Cortex of kidney (tissue), 1 donor: ENCODE measurements around the gene PRDM5.

ENCODE experiments used
- DNase-seq: peaks from one replicate; lab custom pipeline; 2025; lab: John Stamatoyannopoulos, UW

Gene PRDM5

DNA sequence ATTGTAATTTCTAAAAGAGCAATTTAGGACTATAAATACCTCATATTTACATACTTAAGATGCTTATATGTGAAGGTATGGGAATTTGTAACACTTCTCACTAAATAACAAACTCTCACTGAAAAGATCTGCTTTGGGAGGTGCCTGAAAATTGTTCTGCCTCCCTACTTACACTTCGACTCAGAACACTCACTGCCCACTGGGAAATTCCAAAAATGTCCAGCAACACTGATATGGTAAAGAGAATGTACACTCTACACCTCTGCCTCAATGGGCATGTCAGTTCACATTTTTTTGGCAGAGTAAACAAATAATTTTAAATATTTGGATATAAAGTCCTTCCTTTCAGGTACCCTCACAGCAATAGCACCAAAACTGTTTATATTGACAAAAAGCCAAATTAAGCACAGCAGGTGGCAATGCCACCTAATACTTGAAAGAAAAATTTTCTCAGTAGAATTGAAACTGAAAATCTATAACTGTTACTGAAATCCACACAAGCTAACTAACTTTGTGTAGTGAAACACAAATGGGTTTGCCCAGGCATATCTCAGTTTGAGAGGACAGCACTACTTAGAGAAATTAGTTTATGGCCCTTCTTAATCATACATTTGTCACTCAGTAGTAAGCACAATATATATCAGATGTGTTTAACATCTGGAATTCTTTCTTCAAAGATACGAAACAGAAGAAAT, 67.1 kb downstream of the PRDM5 start:
- no peak for DNase-seq

DNA sequence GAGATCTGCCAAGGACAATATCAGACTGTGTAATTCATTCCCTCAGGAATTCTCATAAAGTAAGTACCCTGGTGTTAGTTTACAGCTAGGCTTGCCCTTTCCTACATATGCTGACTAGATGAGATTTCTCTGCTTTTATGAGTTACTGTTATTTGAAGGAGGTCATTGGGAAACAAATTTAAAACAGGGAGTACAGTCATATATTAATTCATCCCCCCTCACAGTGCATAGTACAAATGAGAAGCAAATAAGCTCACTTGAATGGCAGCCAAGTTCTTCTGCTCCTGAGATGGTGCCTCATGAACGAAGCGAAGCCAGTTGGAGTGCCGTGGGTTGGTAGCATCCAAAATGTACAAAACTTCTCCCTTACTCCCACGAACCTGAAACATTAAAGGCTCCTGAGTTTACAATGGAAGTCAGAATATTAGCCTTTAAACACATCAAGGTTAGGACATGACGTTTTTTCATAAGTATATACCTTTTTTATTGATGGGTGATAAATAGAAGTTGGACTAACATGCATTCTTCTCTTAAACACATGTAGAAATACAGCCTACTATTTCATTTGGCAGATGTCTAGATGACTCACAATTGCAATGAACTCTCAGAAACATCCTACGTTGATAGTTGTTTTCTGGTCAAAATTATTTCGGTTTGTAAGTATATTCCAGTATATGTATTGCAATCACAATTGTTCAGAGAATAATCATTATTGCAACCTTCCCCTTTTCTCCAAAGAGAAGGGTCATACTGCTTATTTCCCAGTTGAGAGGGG, 69.2 kb downstream of the PRDM5 start:
- DNase-seq: no peak

DNA sequence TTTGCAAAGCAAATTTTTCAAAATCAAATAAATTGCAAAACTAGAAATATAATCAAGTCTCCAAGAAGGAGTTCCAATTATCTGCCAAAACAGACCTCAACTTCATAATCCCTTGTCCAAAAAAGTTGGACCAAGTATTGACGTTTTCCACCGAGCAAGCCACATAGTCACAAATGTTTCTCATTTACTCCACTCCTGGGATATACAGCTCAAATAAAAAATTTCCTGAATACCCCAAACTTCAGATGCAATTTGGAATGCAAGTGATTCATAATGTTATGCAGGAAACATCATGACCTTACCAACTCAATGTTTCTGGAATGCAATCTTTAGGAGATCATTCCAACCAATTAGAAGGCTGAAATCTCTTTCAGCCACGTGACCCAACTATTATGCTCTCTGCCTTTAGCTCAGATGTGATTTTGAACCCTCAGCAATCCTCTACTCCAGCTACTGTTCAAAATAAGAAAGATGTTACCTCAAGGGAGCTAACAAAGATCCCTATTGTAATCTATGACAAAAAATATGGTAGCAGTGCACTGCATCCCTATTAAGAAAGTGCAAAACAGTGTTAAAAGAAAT, 72.4 kb downstream of the PRDM5 start:
- DNase-seq: no peak

DNA sequence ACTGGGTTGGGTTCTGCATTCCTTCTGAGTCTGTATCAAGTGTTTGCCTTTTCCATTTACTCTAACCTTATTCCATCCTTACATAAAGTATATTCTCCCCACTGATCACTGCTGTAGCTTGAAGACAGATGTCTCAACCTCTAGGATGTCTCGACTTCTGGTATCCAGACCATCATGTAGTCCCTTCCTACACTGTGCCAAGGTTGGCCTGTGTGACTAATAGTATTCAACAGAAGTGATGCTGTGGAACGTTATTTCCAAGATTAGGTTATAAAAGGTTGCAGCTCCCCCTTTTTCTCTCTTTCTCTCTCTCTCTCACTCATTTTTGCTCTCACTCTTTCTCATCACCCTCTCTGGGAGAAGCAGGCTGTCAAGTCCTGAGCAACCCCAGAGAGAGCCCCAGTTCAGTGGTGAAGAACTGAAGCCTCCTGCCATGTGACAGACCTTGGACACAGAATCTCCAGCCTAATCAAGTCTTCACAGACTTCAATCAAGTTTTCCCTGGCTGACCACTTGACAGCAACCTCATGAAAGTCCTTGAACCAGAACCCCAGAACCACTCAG, 75.4 kb downstream of the PRDM5 start:
- no peak for DNase-seq

DNA sequence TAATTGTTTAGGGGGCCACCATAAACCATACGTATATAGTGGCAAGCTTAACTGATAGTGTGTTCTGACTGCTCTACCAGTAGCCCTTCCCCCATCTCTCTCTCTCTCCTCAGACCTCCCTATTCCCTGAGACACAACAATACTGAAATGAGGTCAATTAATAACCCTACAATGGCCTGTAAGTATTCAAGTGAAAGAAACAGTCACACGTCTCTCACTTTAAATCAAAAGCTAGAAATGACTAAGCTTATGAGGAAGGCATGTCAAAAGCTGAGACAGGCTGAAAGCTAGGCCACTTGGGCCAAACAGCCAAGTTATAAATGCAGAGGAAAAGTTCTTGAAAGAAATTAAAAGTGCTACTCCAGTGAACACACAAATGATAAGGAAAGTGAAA, 78.0 kb downstream of the PRDM5 start:
- no peak for DNase-seq

DNA sequence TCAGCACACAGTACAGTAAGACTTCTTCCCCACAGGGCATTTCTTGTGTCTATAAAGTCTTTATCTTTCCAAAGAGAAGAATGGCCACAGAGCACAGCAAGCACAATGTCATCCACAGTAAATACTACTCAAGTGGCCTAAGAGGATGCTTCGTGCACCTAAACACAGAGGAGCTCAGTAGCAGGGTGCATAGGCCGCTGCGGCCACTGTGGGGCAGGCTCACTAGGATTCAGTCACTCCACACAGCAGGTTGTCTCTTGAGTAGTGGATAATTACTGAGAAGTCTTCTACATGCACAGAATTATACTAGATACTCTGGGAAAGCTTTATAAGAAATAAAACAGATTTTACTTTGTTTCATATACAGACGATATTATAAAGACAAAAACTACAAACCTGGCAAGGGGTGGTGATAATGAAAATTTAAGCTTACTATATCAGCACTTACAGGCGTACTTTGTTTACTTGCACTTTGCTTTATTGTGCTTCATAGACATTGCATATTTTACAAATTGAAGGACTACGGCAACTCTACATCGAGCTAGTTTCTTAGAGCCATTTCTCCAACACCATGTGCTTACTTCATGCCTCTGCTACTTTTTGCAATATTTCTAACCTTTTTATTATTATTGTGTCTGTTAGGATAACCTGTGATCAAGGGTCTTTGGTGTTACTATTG, 78.5 kb downstream of the PRDM5 start:
- no peak for DNase-seq

DNA sequence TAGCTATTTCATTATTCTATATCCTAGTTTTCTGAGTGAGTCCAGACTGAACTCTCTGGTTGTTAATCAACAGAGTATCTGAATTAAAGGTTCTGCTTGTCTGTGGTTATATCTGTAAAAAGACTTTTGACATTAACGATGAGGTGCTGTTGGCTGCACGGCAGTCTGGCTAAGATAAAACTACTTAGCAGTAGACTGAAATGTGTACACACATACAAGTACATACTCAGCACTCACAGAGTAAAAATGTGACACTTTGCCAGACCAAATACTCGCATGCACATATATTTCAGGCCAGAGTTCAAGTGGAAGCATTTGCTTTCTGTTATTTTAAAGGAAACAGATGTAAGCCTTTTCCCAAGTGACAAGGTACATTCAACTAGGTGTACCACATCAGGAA, 80.5 kb downstream of the PRDM5 start:
- DNase-seq: no peak

DNA sequence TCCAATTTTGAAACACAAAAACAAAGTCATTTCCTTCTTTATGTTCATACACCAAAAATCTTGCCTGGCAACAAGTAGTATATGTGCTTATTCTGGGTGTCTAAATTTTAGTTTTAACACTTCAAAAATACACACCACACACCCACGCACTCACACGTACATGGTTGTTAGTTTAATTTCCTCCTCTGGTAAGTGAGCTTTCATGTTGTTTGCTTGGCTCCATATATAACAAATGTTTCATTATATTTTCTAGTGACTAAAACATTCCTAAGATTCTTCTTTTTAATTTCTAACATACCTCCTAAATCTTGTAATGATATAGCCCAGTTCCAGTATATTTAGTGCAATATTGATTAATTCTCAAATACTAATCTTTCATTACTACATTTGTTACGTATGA, 80.9 kb downstream of the PRDM5 start:
- DNase-seq: no peak

DNA sequence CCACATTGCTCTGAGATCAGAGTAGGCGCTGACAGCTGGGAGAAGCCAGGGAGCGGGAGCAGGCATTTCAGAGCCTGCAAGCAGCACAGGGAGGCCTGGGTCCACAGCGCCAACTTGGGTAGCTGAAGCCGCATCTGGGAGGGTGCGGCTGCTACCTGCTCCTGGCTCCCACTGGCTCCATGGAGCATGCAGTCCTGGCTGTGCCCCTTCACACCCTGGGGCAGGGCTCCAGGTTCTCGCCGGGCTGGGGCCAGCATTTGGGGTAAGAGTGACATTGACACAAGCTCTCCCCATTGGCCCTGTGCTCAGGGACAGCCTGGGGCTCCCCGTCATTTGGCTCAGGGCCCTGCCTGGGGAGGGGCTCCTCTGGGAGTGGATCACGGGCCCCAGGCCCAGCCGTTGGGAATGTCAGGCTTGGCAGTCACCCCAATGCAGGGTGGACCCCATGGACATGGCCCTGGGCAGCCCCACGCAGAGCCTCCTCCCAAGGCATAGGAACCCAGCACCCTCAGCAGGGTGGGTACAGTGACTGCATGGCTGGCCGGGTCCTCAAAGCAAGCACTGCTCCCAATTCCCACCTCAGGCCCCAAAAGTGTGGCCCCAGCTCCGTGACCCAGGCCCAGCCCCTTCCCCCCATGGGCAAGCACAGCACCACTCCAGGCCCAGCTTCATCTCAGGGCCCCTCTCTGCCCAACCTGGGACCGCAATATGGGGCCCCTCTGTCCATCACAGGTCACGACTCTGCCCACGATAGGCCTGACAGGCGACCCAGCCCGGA, 82.4 kb downstream of the PRDM5 start:
- DNase-seq: no peak

DNA sequence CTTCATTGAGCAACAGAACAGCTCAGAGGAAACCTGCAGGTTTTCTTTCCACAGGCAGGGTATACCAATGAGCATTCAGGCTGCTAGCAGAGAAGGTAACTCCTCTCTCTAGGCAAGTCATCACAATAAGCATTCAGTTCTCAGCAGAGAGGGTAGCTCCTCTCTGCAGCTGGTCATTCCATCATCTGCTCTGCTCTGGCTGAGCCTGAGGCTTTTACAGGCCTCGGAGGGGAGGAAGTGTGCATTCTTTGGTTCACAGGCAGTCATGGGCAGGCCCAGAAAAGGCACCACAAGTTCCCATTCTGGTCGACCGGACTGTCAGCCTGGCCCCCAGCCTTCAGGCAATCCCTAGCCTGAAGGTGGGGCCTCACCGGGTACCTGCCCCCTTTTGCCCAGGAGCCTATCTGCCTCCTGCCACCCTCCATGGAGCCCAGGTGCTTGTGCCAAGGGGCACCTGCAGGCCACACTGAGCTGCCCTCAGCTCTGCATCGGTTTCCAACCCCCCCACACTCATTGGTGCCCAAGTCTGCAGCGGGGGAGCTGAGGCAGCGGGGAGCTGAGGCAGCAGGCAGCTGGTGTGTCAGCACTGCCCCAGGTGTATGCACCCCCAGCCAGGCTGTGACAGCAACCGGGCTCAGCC, 83.1 kb downstream of the PRDM5 start:
- no peak for DNase-seq

DNA sequence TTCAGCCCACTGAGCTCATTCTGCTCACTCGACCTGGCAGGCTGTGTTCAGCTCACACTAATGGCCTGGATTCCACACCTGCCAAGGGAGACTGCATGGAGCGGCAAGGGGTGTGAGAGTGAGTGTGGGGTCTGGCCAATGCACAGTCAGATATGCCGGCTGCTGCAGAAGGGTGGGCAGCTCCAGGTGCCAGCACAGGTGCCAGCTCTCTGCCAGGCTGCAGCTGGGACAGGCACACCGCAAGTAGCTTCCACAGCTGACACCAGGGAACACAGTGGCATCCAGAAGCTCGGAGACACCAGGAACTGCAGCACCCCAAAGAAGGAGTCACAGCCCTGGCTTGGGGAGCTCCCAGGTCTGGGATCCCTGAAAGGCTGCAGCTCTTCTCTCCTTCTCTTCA, 83.7 kb downstream of the PRDM5 start:
- no peak for DNase-seq

DNA sequence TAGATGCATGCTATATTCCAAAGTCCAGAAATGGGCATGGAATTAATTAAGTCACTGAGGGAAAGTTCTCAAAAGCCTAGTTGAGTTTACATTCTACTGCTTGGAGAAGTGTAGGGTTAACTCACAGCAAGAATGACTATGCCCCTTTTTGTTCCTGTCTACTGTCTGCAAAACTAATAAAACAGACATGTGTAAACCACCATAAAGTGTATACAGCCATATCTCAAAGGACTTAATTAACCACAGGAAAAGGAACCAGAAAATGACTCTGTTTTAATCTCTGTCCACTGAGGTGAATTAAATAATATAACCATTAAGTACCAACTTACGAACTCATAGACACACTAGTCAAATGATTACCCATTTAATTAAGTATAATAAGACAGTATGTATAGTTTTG, 84.9 kb downstream of the PRDM5 start:
- DNase-seq: no peak

DNA sequence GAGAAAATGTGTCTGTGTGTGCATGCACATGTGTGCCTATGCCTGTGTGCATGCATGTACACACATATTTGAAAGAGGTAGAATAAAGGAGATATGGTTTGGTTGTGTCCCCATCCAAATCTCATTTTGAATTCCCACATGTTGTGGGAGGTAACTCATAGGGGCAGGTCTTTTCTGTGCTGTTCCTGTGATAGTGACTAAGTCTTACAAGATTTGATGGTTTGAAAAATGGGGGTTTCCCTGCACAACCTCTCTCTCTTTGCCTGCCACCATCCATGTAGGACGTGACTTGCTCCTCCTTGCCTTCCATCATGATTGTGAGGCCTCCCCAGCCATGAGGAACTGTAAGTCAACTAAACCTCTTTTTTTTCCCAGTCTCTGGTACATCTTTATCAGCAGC, 87.2 kb downstream of the PRDM5 start:
- DNase-seq: no peak

DNA sequence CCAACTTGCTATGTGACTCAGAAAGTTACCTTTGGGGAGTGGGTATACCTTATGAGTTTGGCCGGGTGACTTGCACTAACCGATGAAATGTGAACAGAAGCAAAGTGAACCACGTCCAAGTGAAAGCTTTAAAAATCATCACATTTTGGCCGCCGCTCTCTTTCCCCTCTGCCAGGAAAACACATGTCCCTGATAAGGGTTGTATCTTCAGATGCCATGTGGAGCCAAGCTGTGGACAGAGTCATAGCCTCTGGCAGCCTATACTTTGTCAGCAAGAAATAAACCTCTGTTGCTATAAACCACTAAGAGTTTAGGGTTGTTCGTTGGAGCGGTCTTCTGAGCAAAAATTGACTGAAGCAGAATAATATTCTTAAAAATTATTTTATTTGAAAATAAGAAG, 92.3 kb downstream of the PRDM5 start:
- DNase-seq: no peak

DNA sequence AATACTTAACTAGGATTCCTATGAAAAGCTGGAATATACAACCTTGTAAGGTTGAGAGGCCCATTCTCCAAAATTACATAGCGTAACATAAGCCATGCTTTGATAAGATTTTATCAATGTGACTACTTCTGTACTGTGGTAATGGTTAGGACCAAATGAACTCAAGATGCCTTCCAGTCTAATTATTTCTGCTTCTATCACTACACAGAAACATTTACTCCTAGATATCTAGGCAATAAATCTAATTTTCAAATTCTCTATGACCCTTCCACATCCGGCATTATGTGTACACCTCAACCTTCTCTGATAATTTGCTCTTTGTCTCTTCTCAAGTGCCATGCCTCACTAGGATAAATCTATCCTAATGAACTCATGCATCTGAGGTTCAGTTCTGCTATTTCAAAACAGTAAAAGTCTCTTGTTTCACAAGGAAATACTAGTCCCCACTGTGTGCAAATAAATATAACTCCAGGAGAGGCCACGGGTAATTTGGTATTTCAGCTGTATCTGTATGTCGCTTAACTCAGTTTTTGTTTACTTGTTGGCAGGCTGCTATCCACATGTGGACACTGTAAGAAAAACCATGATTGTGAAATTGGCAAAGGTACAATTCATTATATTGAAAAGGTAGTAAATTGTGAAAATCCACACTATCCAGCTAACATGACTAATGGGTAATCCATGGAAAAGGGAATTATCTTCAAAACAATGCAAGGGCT, 93.3 kb downstream of the PRDM5 start:
- DNase-seq: no peak

DNA sequence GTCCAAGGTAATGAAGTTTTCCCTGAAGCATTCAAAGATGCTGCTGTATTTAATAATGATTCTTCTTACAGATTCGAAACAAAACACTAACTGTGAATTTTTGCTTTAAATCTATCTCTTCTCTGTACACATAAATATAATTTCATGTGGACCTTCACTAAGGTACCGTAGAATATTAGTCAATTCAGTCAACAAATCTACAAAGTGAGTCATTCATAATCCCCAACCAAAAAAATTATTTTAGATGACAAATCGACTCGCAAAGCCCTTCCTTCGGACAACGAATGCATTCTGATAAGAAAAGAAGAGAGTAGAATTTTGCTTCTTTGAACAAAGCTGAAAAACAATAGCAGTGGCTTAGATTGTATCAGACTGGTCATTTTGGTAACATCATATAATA, 95.7 kb downstream of the PRDM5 start:
- no peak for DNase-seq

DNA sequence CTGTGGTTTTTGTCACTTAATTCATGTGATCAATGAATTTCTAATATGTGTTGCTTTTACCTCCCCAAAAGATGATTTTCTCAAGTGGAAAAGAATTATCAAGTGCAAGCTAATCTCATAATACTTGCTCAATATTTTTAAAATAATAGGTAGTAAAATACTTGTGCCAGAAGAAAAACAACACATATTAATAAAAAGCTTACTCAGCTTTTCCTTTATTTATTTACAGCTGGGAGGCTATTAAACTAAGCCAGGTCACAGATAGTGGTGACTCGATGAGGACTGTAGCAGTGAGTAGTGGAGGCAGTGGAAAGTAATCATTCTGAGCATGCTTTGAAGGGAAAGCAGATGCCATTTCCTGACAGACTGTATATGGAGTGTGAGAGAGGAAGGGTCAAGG, 96.1 kb downstream of the PRDM5 start:
- DNase-seq: no peak

DNA sequence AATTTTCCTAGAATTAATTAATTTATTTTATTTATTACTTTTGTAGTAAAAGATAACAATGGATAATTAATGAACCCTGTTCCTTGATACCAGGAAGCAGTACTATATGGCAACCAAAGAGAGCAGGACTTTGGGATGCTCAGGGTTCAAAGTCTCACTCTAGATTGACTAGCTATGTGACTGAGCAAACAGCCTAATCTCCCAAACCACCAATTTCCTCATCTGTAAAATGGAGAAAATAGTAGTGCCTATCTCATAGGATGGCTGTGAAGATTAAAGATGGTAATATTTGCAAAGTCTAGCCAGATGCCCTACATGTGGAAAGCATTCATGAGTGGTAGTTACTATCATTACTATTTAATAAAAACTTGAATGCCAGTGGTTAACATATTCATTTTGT, 97.6 kb downstream of the PRDM5 start:
- DNase-seq: no peak

DNA sequence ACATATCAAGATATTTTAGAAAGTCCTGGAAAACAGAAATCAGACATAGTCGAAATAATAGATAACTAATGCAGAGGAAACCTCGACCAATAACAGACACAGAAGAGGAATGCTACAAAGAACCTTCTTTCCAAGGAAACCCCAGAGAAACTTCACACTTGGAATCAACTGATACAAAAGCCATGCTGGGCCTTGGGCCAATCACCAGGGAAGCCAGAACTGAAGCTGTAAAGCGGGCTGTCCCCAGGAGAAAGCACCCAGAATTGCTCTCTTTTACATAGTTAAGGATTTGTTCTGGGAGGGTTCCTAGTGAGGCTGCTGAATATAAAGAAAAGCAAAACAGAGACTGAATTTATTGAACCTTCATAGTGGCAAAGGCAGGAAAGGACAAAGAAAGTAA, 100.5 kb downstream of the PRDM5 start:
- no peak for DNase-seq

DNA sequence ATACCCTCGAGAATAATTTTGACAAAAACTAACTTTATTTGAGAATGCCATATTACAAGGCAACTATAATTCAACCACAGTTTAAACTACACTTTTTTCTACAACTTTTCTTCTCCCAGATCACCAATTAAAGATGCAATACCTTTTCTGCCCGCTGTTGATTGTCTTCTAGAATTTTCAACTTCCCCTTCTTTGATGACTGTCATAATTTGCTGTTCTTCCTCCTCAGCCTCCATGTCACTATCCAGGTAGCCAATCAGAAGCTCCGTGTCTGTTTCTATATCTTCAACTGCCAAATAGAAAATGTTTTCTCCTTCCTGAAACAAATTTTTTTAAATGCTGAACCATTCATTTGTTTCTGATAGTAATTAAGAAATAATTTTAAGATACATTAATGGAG, 101.5 kb downstream of the PRDM5 start:
- DNase-seq: no peak
